K562 (cell line): ENCODE results near the gene DIPK1B. TPM values are rescaled to one million over a fixed set of nuclear protein-coding genes. Genes with fewer than 3 reads are reported as not detected.

Experiments
- ATF1 ChIP-seq, 2 experiments: fragments of 450-650 bp in 1 of 2; IDR thresholded peaks; 2 replicates each; pipeline ENCODE4 v1.6.1; 2016; ENCODE audit warnings: missing compliant biosample characterization in 1 of 2, missing genetic modification characterization in 1 of 2
- CBX3 ChIP-seq, 2 experiments: IDR thresholded peaks; 1 replicate in 1 of 2; 2 replicates in 1 of 2; pipeline ENCODE4 v1.6.1; 2012; ENCODE audit warnings: inconsistent platforms in 2 of 2, low read length in 2 of 2, borderline replicate concordance in 1 of 2, control low read depth in 1 of 2
- IFI16 ChIP-seq: fragments of 250-450 bp; sonication (Bioruptor Pico); IDR thresholded peaks from 2 replicates; pipeline ENCODE4 v2.1.2; 2022; ENCODE audit warnings: mild to moderate bottlenecking, inconsistent platforms
- KAT7 ChIP-seq: sonication (generic); formaldehyde crosslinking; IDR thresholded peaks from 2 replicates; pipeline ENCODE4 v1.8.0; 2022; ENCODE audit warnings: missing genetic modification reagents, mild to moderate bottlenecking, borderline replicate concordance
- MAFF ChIP-seq: IDR thresholded peaks from 2 replicates; pipeline ENCODE4 v1.6.1; 2012; ENCODE audit warnings: low read length, improper control_type of control experiment
- SMAD1 ChIP-seq: fragments of 150-350 bp; IDR thresholded peaks from 2 replicates; pipeline ENCODE4 v1.6.1; 2014; ENCODE audit warnings: low read length, low read depth; ENCODE audit not compliant: partially characterized antibody
- SPI1 ChIP-seq: IDR thresholded peaks from 2 replicates; pipeline ENCODE4 v1.6.1; 2011; ENCODE audit warnings: low read depth, low read length, control low read depth, borderline replicate concordance
- TAF1 ChIP-seq: IDR thresholded peaks from 2 replicates; pipeline ENCODE4 v1.6.1; 2011; ENCODE audit warnings: mild to moderate bottlenecking, low read length, moderate library complexity; ENCODE audit not compliant: insufficient read depth, control insufficient read depth, severe bottlenecking; ENCODE audit errors: extremely low read depth
- ZFX ChIP-seq: sonication (generic); formaldehyde crosslinking; IDR thresholded peaks from 2 replicates; pipeline ENCODE4 v1.8.0; 2022; ENCODE audit warnings: mild to moderate bottlenecking, missing genetic modification reagents, moderate library complexity
- ZKSCAN3 ChIP-seq: fragments of 250-450 bp; sonication (Bioruptor Pico); IDR thresholded peaks from 2 replicates; pipeline ENCODE4 v1.4.0; 2020
- ZNF347 ChIP-seq: fragments of 450-650 bp; formaldehyde crosslinking; IDR thresholded peaks from 2 replicates; pipeline ENCODE4 v1.4.0; 2020; ENCODE audit warnings: low read depth, mild to moderate bottlenecking, moderate library complexity
- polyA plus RNA-seq, 8 experiments: library from polyadenylated mRNA; depleted of rRNA in 4 of 8; stranded (reverse) in 5 of 8; unstranded in 3 of 8; fragments of >200 nt; fragmentation: Nextera tagmentation in 2 of 8; fragmentation: Illumina TruSeq in 1 of 8; extraction: Ambion mirVana in 2 of 8; extraction: Trizol in 1 of 8; gene quantifications; 2 replicates each; pipeline versions ENCODE4 v1.2.1 to v1.2.3, GENCODE V29; 2011 to 2014; ENCODE audit warnings: inconsistent platforms in 1 of 8, missing spikeins in 1 of 8
- total RNA-seq, 7 experiments: library from RNA; depleted of rRNA in 6 of 7; stranded (reverse); fragments of >200 nt in 6 of 7; fragmentation: Illumina TruSeq in 2 of 7; extraction: Trizol in 2 of 7; gene quantifications; 2 replicates each; pipeline versions ENCODE4 v1.2.1 to v1.2.3, GENCODE V29; 2011 to 2021; ENCODE audit warnings: low replicate concordance in 1 of 7
- TF ChIP-seq, protein P1 (sequence below): fragments of 250-450 bp; sonication (Bioruptor Pico); IDR thresholded peaks from 2 replicates; pipeline ENCODE4 v1.5.0; 2022; ENCODE audit warnings: mild to moderate bottlenecking
- TF ChIP-seq, protein P2 (sequence below): fragments of 450-650 bp; IDR thresholded peaks from one replicate; pipeline ENCODE4 v1.6.1; 2018; ENCODE audit warnings: mild to moderate bottlenecking, moderate library complexity; ENCODE audit not compliant: partially characterized antibody
- TF ChIP-seq, protein P3 (sequence below): sonication (generic); formaldehyde crosslinking; IDR thresholded peaks from 2 replicates; pipeline ENCODE4 v1.8.0; 2022; ENCODE audit warnings: mild to moderate bottlenecking, missing genetic modification reagents, borderline replicate concordance
- TF ChIP-seq, protein P4 (sequence below): fragments of 250-450 bp; sonication (Bioruptor Pico); IDR thresholded peaks from 2 replicates; pipeline ENCODE4 v1.8.0; 2022; ENCODE audit warnings: inconsistent platforms
- TF ChIP-seq, protein P5 (sequence below): fragments of 250-450 bp; sonication (Bioruptor Pico); IDR thresholded peaks from 2 replicates; pipeline ENCODE4 v1.5.0; 2020; ENCODE audit warnings: mild to moderate bottlenecking, borderline replicate concordance

DIPK1B gene
- total and polyA plus RNA-seq, 9 of the 15 experiments (the other 6 are each of a cell fraction or from before 2014, with no cell fraction given): 0.08 to 22.3 (median 5.9) TPM

DNA sequence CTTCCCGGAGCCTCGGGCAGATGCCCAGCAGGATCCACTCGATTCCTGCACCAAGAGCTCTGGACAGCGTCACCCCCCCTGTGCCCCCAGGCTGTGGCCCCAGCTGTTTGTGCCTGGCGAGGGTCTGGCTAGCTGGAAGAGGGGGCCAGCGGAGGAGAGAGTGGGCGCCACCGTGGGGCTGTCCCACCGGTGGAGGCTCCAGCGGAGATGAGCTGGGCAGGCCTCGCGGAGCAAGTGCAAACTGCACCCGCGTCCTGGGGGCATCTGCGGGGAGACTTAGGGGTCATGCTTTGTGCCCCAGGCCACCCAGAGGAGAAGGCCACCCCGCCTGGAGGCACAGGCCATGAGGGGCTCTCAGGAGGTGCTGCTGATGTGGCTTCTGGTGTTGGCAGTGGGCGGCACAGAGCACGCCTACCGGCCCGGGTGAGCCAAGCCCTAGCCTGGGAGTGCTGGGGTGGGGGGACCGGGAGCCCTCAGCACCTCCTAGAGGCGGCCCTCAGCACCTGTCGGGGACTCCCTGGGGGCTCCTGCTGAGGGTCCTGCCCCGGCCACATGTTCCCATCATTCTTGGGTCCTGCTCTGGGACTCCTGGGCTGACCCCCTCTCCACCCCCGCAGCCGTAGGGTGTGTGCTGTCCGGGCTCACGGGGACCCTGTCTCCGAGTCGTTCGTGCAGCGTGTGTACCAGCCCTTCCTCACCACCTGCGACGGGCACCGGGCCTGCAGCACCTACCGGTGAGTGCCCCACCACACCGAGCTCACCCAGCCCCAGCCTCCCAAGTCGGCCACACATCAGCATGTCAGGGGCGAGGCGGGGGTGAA, 44.2 kb upstream of the DIPK1B start (continued):
- TF ChIP-seq, protein P1, sequence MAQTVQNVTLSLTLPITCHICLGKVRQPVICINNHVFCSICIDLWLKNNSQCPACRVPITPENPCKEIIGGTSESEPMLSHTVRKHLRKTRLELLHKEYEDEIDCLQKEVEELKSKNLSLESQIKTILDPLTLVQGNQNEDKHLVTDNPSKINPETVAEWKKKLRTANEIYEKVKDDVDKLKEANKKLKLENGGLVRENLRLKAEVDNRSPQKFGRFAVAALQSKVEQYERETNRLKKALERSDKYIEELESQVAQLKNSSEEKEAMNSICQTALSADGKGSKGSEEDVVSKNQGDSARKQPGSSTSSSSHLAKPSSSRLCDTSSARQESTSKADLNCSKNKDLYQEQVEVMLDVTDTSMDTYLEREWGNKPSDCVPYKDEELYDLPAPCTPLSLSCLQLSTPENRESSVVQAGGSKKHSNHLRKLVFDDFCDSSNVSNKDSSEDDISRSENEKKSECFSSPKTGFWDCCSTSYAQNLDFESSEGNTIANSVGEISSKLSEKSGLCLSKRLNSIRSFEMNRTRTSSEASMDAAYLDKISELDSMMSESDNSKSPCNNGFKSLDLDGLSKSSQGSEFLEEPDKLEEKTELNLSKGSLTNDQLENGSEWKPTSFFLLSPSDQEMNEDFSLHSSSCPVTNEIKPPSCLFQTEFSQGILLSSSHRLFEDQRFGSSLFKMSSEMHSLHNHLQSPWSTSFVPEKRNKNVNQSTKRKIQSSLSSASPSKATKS: no peak
- 0 out of 2 replicates have a peak, but pooled peaks have one; percentile 12 for TF ChIP-seq ZFX
- no peak for TF ChIP-seq SPI1
- TF ChIP-seq TAF1: no peak
- TF ChIP-seq ATF1 (CRISPR knock-in tag; IDR thresholded peaks at IDR 0.05): no peak
- no peak for TF ChIP-seq ATF1 (tag; IDR thresholded peaks at IDR 0.05)
- TF ChIP-seq ZNF347: no peak
- TF ChIP-seq, protein P2, sequence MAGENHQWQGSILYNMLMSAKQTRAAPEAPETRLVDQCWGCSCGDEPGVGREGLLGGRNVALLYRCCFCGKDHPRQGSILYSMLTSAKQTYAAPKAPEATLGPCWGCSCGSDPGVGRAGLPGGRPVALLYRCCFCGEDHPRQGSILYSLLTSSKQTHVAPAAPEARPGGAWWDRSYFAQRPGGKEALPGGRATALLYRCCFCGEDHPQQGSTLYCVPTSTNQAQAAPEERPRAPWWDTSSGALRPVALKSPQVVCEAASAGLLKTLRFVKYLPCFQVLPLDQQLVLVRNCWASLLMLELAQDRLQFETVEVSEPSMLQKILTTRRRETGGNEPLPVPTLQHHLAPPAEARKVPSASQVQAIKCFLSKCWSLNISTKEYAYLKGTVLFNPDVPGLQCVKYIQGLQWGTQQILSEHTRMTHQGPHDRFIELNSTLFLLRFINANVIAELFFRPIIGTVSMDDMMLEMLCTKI: no peak
- TF ChIP-seq, protein P3, sequence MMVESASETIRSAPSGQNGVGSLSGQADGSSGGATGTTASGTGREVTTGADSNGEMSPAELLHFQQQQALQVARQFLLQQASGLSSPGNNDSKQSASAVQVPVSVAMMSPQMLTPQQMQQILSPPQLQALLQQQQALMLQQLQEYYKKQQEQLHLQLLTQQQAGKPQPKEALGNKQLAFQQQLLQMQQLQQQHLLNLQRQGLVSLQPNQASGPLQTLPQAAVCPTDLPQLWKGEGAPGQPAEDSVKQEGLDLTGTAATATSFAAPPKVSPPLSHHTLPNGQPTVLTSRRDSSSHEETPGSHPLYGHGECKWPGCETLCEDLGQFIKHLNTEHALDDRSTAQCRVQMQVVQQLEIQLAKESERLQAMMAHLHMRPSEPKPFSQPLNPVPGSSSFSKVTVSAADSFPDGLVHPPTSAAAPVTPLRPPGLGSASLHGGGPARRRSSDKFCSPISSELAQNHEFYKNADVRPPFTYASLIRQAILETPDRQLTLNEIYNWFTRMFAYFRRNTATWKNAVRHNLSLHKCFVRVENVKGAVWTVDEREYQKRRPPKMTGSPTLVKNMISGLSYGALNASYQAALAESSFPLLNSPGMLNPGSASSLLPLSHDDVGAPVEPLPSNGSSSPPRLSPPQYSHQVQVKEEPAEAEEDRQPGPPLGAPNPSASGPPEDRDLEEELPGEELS: no peak
- TF ChIP-seq MAFF: no peak
- no peak for TF ChIP-seq KAT7 (CRISPR knock-in tag)
- TF ChIP-seq ZKSCAN3 (CRISPR knock-in tag): no peak
- TF ChIP-seq SMAD1: peak; percentile 18
- TF ChIP-seq CBX3 (IDR thresholded peaks at IDR 0.05; ENCODE audit: borderline replicate concordance in 1 of 2, low read length in 2 of 2): no peak
- TF ChIP-seq, protein P4, sequence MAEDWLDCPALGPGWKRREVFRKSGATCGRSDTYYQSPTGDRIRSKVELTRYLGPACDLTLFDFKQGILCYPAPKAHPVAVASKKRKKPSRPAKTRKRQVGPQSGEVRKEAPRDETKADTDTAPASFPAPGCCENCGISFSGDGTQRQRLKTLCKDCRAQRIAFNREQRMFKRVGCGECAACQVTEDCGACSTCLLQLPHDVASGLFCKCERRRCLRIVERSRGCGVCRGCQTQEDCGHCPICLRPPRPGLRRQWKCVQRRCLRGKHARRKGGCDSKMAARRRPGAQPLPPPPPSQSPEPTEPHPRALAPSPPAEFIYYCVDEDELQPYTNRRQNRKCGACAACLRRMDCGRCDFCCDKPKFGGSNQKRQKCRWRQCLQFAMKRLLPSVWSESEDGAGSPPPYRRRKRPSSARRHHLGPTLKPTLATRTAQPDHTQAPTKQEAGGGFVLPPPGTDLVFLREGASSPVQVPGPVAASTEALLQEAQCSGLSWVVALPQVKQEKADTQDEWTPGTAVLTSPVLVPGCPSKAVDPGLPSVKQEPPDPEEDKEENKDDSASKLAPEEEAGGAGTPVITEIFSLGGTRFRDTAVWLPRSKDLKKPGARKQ (CRISPR knock-in tag): no peak
- TF ChIP-seq, protein P5, sequence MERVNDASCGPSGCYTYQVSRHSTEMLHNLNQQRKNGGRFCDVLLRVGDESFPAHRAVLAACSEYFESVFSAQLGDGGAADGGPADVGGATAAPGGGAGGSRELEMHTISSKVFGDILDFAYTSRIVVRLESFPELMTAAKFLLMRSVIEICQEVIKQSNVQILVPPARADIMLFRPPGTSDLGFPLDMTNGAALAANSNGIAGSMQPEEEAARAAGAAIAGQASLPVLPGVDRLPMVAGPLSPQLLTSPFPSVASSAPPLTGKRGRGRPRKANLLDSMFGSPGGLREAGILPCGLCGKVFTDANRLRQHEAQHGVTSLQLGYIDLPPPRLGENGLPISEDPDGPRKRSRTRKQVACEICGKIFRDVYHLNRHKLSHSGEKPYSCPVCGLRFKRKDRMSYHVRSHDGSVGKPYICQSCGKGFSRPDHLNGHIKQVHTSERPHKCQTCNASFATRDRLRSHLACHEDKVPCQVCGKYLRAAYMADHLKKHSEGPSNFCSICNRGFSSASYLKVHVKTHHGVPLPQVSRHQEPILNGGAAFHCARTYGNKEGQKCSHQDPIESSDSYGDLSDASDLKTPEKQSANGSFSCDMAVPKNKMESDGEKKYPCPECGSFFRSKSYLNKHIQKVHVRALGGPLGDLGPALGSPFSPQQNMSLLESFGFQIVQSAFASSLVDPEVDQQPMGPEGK: no peak
- TF ChIP-seq IFI16 (CRISPR knock-in tag): no peak
